Measurements from ENCODE around the gene PSD2.

- TF ChIP-seq CTCF (IDR thresholded peaks at IDR 0.05; ENCODE audit: low read depth, low read length, missing input control) (no peak), RXRA (IDR thresholded peaks at IDR 0.05) (no peak), EGR1 (IDR thresholded peaks at IDR 0.05; ENCODE audit: low read depth in 2 of 2) (no peak), YY1 (IDR thresholded peaks at IDR 0.05) (no peak), MAX (IDR thresholded peaks at IDR 0.05) (no peak), RAD21 (IDR thresholded peaks at IDR 0.05) (no peak), JUND (IDR thresholded peaks at IDR 0.05) (no peak), ZBTB33 (IDR thresholded peaks at IDR 0.05) (no peak), ATF3 (IDR thresholded peaks at IDR 0.05) (no peak), FOXA1 (IDR thresholded peaks at IDR 0.05) (no peak), REST (IDR thresholded peaks at IDR 0.05) (no peak), GABPA (IDR thresholded peaks at IDR 0.05 in 1 of 2, conservative IDR thresholded peaks at IDR 0.05 in 1 of 2) (no peak), NR2F2 (IDR thresholded peaks at IDR 0.05) (no peak), SP1 (IDR thresholded peaks at IDR 0.05) (no peak)
Observed at GRCh38 chr5:139872052-139872766, 76.6 kb downstream of the PSD2 start.
